Loucy (cell line): ENCODE measurements around the gene FSTL3.
"Not testable (repeated sequence)": the region's sequence is repeated elsewhere in the genome, so short reads cannot be mapped to it uniquely, and the experiment has no call there.

ENCODE experiments used
- H2AFZ ChIP-seq: fragments of 200-600 bp; sonication (generic); 2 replicates; pipeline ENCODE4 v1.6.0; 2016; ENCODE audit warnings: antibody characterized with exemption, mild to moderate bottlenecking, low read length, moderate library complexity
- H3F3A ChIP-seq: fragments of 200-600 bp; 2 replicates; pipeline ENCODE4 v1.6.0; 2016; ENCODE audit warnings: antibody characterized with exemption, low read depth, mild to moderate bottlenecking
- H3K27me3 ChIP-seq: fragments of 200-600 bp; sonication (generic); 2 replicates; pipeline ENCODE4 v1.6.1; 2014; ENCODE audit warnings: low read length, mild to moderate bottlenecking; ENCODE audit not compliant: insufficient read depth, poor library complexity, severe bottlenecking
- H3K36me3 ChIP-seq: fragments of 200-600 bp; sonication (generic); 2 replicates; pipeline ENCODE4 v1.6.1; 2016; ENCODE audit warnings: low read length; ENCODE audit not compliant: insufficient read depth
- H3K4me1 ChIP-seq: fragments of 200-600 bp; sonication (generic); 2 replicates; pipeline ENCODE4 v1.5.1; 2014; ENCODE audit warnings: low read length, mild to moderate bottlenecking; ENCODE audit not compliant: insufficient read depth, poor library complexity, severe bottlenecking
- H3K4me2 ChIP-seq: fragments of 200-600 bp; sonication (generic); 2 replicates; pipeline ENCODE4 v1.6.0; 2014; ENCODE audit warnings: antibody characterized with exemption, low read length, low read depth, mild to moderate bottlenecking; ENCODE audit not compliant: poor library complexity, severe bottlenecking
- H3K4me3 ChIP-seq: fragments of 200-600 bp; sonication (generic); 2 replicates; pipeline ENCODE4 v1.5.1; 2014; ENCODE audit warnings: low read length, mild to moderate bottlenecking, mixed read lengths; ENCODE audit not compliant: poor library complexity, severe bottlenecking
- H3K79me2 ChIP-seq: fragments of 200-600 bp; sonication (generic); 2 replicates; pipeline ENCODE4 v1.6.1; 2014; ENCODE audit warnings: low read length; ENCODE audit not compliant: insufficient read depth
- H3K9ac ChIP-seq: fragments of 200-600 bp; sonication (generic); 2 replicates; pipeline ENCODE4 v1.6.0; 2014; ENCODE audit warnings: mild to moderate bottlenecking, low read depth, low read length, moderate library complexity; ENCODE audit not compliant: poor library complexity, severe bottlenecking
- H3K9me2 ChIP-seq: fragments of 200-600 bp; sonication (generic); replicated peaks from 2 replicates; pipeline ENCODE4 v1.6.1; 2016; ENCODE audit warnings: low read depth, low read length, mixed read lengths
- H3K9me3 ChIP-seq: fragments of 200-600 bp; sonication (generic); 2 replicates; pipeline ENCODE4 v1.6.1; 2014; ENCODE audit warnings: mild to moderate bottlenecking, antibody characterized with exemption, low read length, low read depth; ENCODE audit not compliant: insufficient read depth
- H4K20me1 ChIP-seq: fragments of 200-600 bp; sonication (generic); 2 replicates; pipeline ENCODE4 v1.6.0; 2014; ENCODE audit warnings: antibody characterized with exemption, low read length, mild to moderate bottlenecking; ENCODE audit not compliant: insufficient read depth, poor library complexity, severe bottlenecking
- EZH2phosphoT487 ChIP-seq: fragments of 200-600 bp; IDR thresholded peaks from 2 replicates; pipeline ENCODE4 v1.6.1; 2018; ENCODE audit warnings: antibody characterized with exemption, mild to moderate bottlenecking, moderate library complexity, borderline replicate concordance
- TF ChIP-seq, protein P1 (sequence below): fragments of 200-600 bp; sonication (generic); conservative IDR thresholded peaks from 2 replicates; pipeline ENCODE4 v1.5.1; 2014; ENCODE audit warnings: mild to moderate bottlenecking, antibody characterized with exemption, low read length

The FSTL3 gene

DNA sequence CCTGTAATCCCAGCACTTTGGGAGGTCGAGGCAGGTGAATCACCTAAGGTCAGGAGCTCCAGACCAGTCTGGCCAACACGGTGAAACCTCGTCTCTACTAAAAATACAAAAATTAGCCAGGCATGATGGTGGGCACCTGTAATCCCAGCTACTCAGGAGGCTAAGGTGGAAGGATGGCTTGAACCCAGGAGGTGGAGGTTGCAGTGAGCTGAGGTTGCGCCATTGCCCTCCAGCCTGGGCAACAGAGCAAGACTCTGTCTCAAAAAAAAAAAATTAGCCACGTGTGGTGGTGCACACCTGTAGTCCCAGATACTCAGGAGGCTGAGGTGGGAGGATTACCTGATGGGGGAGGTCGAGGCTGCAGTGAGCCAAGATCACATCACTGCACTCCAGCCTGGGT, 26.7 kb downstream of the FSTL3 start:
- not testable (repeated sequence) for H3K9ac ChIP-seq, H3K4me2 ChIP-seq

DNA sequence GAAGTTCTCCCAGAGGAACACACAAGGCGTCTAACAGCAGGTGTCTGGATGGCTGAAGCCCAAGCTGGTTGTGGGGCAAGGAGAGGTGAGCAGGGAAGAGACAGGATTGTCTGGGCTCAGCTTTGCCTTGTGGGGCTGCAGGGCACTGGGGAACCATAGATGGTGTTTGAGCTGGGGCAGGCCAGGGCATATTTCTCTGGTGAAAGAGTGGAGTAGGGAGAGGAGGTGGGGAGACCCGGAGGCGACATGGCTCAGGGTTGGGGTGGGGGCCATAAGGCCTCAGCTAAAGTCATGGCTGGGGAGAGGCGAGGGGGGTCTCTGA, 27.1 kb downstream of the FSTL3 start:
- H3K9me3 ChIP-seq, result no peaks in the 10 kb centered on the region
- no peak overlapping the region for H3K4me3 ChIP-seq
- H2AFZ ChIP-seq, result no peak overlapping the region
- no peak overlapping the region for H3K9ac ChIP-seq
- H3K79me2 ChIP-seq, result no peaks in the 10 kb centered on the region
- H3K4me1 ChIP-seq, result peaks cover under 1% of the 10 kb centered on the region
- no peak for TF ChIP-seq EZH2phosphoT487
- TF ChIP-seq, protein P1, sequence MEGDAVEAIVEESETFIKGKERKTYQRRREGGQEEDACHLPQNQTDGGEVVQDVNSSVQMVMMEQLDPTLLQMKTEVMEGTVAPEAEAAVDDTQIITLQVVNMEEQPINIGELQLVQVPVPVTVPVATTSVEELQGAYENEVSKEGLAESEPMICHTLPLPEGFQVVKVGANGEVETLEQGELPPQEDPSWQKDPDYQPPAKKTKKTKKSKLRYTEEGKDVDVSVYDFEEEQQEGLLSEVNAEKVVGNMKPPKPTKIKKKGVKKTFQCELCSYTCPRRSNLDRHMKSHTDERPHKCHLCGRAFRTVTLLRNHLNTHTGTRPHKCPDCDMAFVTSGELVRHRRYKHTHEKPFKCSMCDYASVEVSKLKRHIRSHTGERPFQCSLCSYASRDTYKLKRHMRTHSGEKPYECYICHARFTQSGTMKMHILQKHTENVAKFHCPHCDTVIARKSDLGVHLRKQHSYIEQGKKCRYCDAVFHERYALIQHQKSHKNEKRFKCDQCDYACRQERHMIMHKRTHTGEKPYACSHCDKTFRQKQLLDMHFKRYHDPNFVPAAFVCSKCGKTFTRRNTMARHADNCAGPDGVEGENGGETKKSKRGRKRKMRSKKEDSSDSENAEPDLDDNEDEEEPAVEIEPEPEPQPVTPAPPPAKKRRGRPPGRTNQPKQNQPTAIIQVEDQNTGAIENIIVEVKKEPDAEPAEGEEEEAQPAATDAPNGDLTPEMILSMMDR, result no peak
- H3K9me2 ChIP-seq, result no peaks in the 10 kb centered on the region
- H3F3A ChIP-seq, result no peaks in the 10 kb centered on the region
- no peak overlapping the region for H3K4me2 ChIP-seq
- H3K36me3 ChIP-seq, result no peaks in the 10 kb centered on the region
- no peaks in the 10 kb centered on the region for H3K27me3 ChIP-seq
- no peaks in the 10 kb centered on the region for H4K20me1 ChIP-seq

More for the DNA sequence above, 26.7 kb downstream of the FSTL3 start:
- H3K4me3 ChIP-seq, H3K36me3 ChIP-seq, H2AFZ ChIP-seq, H3K9me3 ChIP-seq, H3F3A ChIP-seq, H4K20me1 ChIP-seq, H3K27me3 ChIP-seq, H3K79me2 ChIP-seq, H3K9me2 ChIP-seq, H3K4me1 ChIP-seq: not testable (repeated sequence)

DNA sequence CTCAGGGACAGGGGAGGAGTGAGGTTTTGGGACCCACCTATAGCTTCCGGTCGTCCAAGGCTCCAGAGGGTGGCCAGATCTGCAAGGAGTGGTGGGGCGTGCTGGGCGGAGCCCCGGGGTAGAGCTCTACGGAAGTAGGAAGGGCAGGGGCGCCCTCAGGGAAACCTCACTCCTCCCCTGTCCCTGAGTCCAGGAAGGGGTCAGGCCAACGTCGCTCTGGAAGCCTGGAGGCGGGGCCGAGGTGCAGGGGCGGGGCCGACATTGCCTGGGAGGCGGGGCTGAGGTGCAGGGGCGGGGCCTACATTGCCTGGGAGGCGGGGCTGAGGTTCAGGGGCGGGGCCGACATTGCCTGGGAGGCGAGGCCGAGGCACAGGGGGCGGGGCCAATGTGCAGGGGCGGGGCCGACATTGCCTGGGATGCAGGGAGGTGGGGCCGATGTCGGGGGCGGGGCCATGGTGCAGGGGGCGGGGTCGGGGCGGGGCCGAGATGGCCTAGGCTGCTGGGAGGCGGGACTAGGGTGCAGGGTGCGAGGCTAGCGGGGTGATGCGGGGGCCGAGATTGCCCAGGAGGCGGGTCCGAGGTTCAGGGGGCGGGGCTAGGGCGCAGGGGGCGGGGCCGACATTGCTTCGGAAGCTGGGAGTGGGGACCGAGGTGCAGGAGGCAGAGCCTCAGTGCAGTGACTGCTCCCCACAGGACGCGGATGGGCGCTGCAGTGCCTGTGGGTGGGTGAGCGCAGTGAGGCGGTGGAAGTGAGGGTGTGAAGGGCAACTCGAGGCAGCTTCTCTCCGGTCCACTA, 27.7 kb downstream of the FSTL3 start:
- no peaks in the 10 kb centered on the region for H3K27me3 ChIP-seq
- H3K9ac ChIP-seq, result no peak overlapping the region
- TF ChIP-seq EZH2phosphoT487, result no peak
- TF ChIP-seq, protein P1, result no peak
- H3F3A ChIP-seq, result no peaks in the 10 kb centered on the region
- peaks cover 3% of the 10 kb centered on the region for H3K4me1 ChIP-seq
- no peaks in the 10 kb centered on the region for H3K9me2 ChIP-seq
- no peaks in the 10 kb centered on the region for H3K9me3 ChIP-seq
- no peaks in the 10 kb centered on the region for H4K20me1 ChIP-seq
- H2AFZ ChIP-seq, result no peak overlapping the region
- no peak overlapping the region for H3K4me2 ChIP-seq
- H3K4me3 ChIP-seq, result no peak overlapping the region
- H3K36me3 ChIP-seq, result no peaks in the 10 kb centered on the region
- H3K79me2 ChIP-seq, result no peaks in the 10 kb centered on the region

DNA sequence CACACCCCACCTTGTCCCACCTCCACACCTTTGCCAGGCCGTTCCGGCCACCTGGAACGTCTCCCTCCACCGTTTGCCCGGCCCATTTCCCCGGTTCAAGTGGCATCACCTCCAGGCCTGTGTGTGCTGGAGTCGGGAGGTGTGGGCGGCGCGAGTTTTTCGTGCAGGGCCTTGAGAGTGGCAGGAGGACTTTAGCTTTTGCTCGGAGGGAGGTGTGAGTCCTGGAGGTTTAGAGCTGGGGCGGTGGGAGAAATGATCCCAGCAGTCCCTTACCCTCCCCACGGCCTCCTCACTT, 28.2 kb downstream of the FSTL3 start:
- TF ChIP-seq EZH2phosphoT487, result no peak
- TF ChIP-seq, protein P1, result no peak
- H3K9ac ChIP-seq, result no peak overlapping the region
- H4K20me1 ChIP-seq, result no peaks in the 10 kb centered on the region
- H3K27me3 ChIP-seq, result no peaks in the 10 kb centered on the region
- H3K36me3 ChIP-seq, result no peaks in the 10 kb centered on the region
- peaks cover 2% of the 10 kb centered on the region; the same call in 1 of the 2 replicates for H3K79me2 ChIP-seq
- H3K9me2 ChIP-seq, result no peaks in the 10 kb centered on the region
- H2AFZ ChIP-seq, result no peak overlapping the region
- no peak overlapping the region for H3K4me3 ChIP-seq
- H3K4me1 ChIP-seq, result peaks cover 3% of the 10 kb centered on the region
- no peak overlapping the region for H3K4me2 ChIP-seq
- no peaks in the 10 kb centered on the region for H3K9me3 ChIP-seq
- no peaks in the 10 kb centered on the region for H3F3A ChIP-seq
